K562 (cell line): ENCODE data around the gene UBE2L3. TPM values are rescaled to one million over a fixed set of nuclear protein-coding genes. Genes with fewer than 3 reads are reported as not detected.

Experiments used
- CHD1 ChIP-seq: fragments of 200-600 bp; sonication (generic); IDR thresholded peaks from one replicate; pipeline ENCODE4 v1.6.1; 2012; ENCODE audit warnings: mild to moderate bottlenecking, moderate library complexity, low read length, inconsistent platforms
- DACH1 ChIP-seq: fragments of 450-650 bp; IDR thresholded peaks from 2 replicates; pipeline ENCODE4 v1.6.1; 2018; ENCODE audit not compliant: partially characterized antibody
- HIVEP1 ChIP-seq: fragments of 250-450 bp; sonication (Bioruptor Pico); IDR thresholded peaks from 2 replicates; pipeline ENCODE4 v1.4.0; 2020; ENCODE audit warnings: mild to moderate bottlenecking
- MTF1 ChIP-seq: fragments of 250-450 bp; sonication (Bioruptor Pico); IDR thresholded peaks from 2 replicates; pipeline ENCODE4 v1.9.0; 2021; ENCODE audit warnings: moderate library complexity, mild to moderate bottlenecking, inconsistent platforms, borderline replicate concordance
- NCOA2 ChIP-seq, 2 experiments: fragments of 450-650 bp; IDR thresholded peaks; 2 replicates each; pipeline ENCODE4 v1.6.1; 2018; ENCODE audit warnings: mild to moderate bottlenecking in 2 of 2, moderate library complexity in 1 of 2; ENCODE audit not compliant: partially characterized antibody in 2 of 2
- POLR2AphosphoS5 ChIP-seq: IDR thresholded peaks from 2 replicates; pipeline ENCODE4 v1.6.1; 2011; ENCODE audit warnings: mild to moderate bottlenecking, low read depth, low read length, moderate library complexity; ENCODE audit not compliant: control insufficient read depth, insufficient read depth
- POLR2G ChIP-seq: fragments of 200-400 bp; formaldehyde crosslinking; IDR thresholded peaks from 2 replicates; pipeline ENCODE4 v1.6.1; 2017; ENCODE audit warnings: low read depth, mild to moderate bottlenecking, antibody characterized with exemption, low read length, moderate library complexity
- RBM39 ChIP-seq: fragments of 200-400 bp; formaldehyde crosslinking; optimal IDR thresholded peaks from 2 replicates; pipeline ENCODE3; 2018; ENCODE audit warnings: low read depth, low read length
- RFX7 ChIP-seq: fragments of 250-450 bp; sonication (Bioruptor Pico); IDR thresholded peaks from 2 replicates; pipeline ENCODE4 v1.5.1; 2021; ENCODE audit warnings: mild to moderate bottlenecking
- SAP30 ChIP-seq: fragments of 200-600 bp; sonication (generic); IDR thresholded peaks from 2 replicates; pipeline ENCODE4 v1.6.1; 2012; ENCODE audit warnings: borderline replicate concordance, low read depth, mild to moderate bottlenecking, moderate library complexity, low read length, control low read depth, inconsistent platforms; ENCODE audit not compliant: insufficient read depth, poor library complexity, severe bottlenecking
- SP1 ChIP-seq: sonication (generic); formaldehyde crosslinking; IDR thresholded peaks from 2 replicates; pipeline ENCODE4 v1.8.1; 2022; ENCODE audit warnings: mild to moderate bottlenecking, missing genetic modification reagents
- SREBF1 ChIP-seq: fragments of 150-350 bp; IDR thresholded peaks from 2 replicates; pipeline ENCODE4 v1.6.1; 2014; ENCODE audit warnings: antibody characterized with exemption, low read depth, low read length, borderline replicate concordance
- STAT5B ChIP-seq: fragments of 250-450 bp; sonication (Bioruptor Pico); IDR thresholded peaks from 2 replicates; pipeline ENCODE4 v1.8.0; 2021; ENCODE audit warnings: mild to moderate bottlenecking, inconsistent platforms
- WHSC1 ChIP-seq: IDR thresholded peaks from one replicate; pipeline ENCODE4 v1.6.1; 2012; ENCODE audit warnings: low read length, control low read depth, inconsistent platforms
- ZBTB2 ChIP-seq: fragments of 450-650 bp; IDR thresholded peaks from 2 replicates; pipeline ENCODE4 v1.6.1; 2016; ENCODE audit warnings: antibody characterized with exemption
- ZBTB34 ChIP-seq: fragments of 250-450 bp; sonication (Bioruptor Pico); IDR thresholded peaks from 2 replicates; pipeline ENCODE4 v1.8.0; 2021; ENCODE audit warnings: mild to moderate bottlenecking, moderate library complexity
- polyA plus RNA-seq, 8 experiments: library from polyadenylated mRNA; depleted of rRNA in 4 of 8; stranded (reverse) in 5 of 8; unstranded in 3 of 8; fragments of >200 nt; fragmentation: Nextera tagmentation in 2 of 8; fragmentation: Illumina TruSeq in 1 of 8; extraction: Ambion mirVana in 2 of 8; extraction: Trizol in 1 of 8; gene quantifications; 2 replicates each; pipeline versions ENCODE4 v1.2.1 to v1.2.3, GENCODE V29; 2011 to 2014; ENCODE audit warnings: inconsistent platforms in 1 of 8, missing spikeins in 1 of 8
- total RNA-seq, 7 experiments: library from RNA; depleted of rRNA in 6 of 7; stranded (reverse); fragments of >200 nt in 6 of 7; fragmentation: Illumina TruSeq in 2 of 7; extraction: Trizol in 2 of 7; gene quantifications; 2 replicates each; pipeline versions ENCODE4 v1.2.1 to v1.2.3, GENCODE V29; 2011 to 2021; ENCODE audit warnings: low replicate concordance in 1 of 7
- TF ChIP-seq, protein P1 (sequence below): fragments of 250-450 bp; sonication (Bioruptor Pico); IDR thresholded peaks from 2 replicates; pipeline ENCODE4 v1.4.0; 2020; ENCODE audit warnings: borderline replicate concordance
- TF ChIP-seq, protein P2 (sequence below): fragments of 450-650 bp; formaldehyde crosslinking; IDR thresholded peaks from 2 replicates; pipeline ENCODE4 v1.4.0; 2022; ENCODE audit warnings: missing genetic modification characterization
- TF ChIP-seq, protein P3 (sequence below): fragments of 250-450 bp; sonication (Bioruptor Pico); IDR thresholded peaks from 2 replicates; pipeline ENCODE4 v1.4.0; 2020; ENCODE audit warnings: mild to moderate bottlenecking

Gene UBE2L3
- total and polyA plus RNA-seq, 9 of the 15 experiments (the other 6 are each of a cell fraction or from before 2014, with no cell fraction given): 215 to 625 (median 285) TPM

- TF ChIP-seq STAT5B (CRISPR knock-in tag) (no peak), SAP30 (peak; percentile 29), HIVEP1 (CRISPR knock-in tag) (peak; percentile 4; the same call in 1 of the 2 replicates), ZBTB2 (no peak), MTF1 (CRISPR knock-in tag) (peak; percentile 76; the same call in 1 of the 2 replicates), RBM39 (no peak), DACH1 (no peak), SREBF1 (no peak), NCOA2 (IDR thresholded peaks at IDR 0.05; ENCODE audit: partially characterized antibody in 2 of 2) (no peak), POLR2G (no peak), ZBTB34 (CRISPR knock-in tag) (no peak), SP1 (peak; percentile 49; the same call in 1 of the 2 replicates), POLR2AphosphoS5 (no peak), CHD1 (peak; percentile 87), RFX7 (CRISPR knock-in tag) (no peak), WHSC1 (peak; percentile 86)
- TF ChIP-seq, protein P1, sequence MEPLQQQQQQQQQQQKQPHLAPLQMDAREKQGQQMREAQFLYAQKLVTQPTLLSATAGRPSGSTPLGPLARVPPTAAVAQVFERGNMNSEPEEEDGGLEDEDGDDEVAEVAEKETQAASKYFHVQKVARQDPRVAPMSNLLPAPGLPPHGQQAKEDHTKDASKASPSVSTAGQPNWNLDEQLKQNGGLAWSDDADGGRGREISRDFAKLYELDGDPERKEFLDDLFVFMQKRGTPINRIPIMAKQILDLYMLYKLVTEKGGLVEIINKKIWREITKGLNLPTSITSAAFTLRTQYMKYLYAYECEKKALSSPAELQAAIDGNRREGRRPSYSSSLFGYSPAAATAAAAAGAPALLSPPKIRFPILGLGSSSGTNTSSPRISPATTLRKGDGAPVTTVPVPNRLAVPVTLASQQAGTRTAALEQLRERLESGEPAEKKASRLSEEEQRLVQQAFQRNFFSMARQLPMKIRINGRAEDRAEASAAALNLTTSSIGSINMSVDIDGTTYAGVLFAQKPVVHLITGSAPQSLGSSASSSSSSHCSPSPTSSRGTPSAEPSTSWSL: 0 out of 2 replicates have a peak, but pooled peaks have one; percentile 2
- TF ChIP-seq, protein P2, sequence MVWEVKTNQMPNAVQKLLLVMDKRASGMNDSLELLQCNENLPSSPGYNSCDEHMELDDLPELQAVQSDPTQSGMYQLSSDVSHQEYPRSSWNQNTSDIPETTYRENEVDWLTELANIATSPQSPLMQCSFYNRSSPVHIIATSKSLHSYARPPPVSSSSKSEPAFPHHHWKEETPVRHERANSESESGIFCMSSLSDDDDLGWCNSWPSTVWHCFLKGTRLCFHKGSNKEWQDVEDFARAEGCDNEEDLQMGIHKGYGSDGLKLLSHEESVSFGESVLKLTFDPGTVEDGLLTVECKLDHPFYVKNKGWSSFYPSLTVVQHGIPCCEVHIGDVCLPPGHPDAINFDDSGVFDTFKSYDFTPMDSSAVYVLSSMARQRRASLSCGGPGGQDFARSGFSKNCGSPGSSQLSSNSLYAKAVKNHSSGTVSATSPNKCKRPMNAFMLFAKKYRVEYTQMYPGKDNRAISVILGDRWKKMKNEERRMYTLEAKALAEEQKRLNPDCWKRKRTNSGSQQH (CRISPR knock-in tag): peak; percentile 24; the same call in 1 of the 2 replicates
- TF ChIP-seq, protein P3, sequence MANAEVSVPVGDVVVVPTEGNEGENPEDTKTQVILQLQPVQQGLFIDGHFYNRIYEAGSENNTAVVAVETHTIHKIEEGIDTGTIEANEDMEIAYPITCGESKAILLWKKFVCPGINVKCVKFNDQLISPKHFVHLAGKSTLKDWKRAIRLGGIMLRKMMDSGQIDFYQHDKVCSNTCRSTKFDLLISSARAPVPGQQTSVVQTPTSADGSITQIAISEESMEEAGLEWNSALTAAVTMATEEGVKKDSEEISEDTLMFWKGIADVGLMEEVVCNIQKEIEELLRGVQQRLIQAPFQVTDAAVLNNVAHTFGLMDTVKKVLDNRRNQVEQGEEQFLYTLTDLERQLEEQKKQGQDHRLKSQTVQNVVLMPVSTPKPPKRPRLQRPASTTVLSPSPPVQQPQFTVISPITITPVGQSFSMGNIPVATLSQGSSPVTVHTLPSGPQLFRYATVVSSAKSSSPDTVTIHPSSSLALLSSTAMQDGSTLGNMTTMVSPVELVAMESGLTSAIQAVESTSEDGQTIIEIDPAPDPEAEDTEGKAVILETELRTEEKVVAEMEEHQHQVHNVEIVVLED (CRISPR knock-in tag): no peak
These were observed 2.1 kb downstream of the UBE2L3 start (continued) for GRCh38 chr22:21569459-21570170.
